ENCODE data around the gene GPR146. TPM values are rescaled to one million over a fixed set of nuclear protein-coding genes. Genes with fewer than 3 reads are reported as not detected.

The GPR146 gene
- total RNA-seq, 1 experiment from 2014 or later: 1.8 TPM

GRCh38 chr7:1019255-1019785 lies 25.0 kb upstream of the GPR146 start:
- intact Hi-C loops (cut with micrococcal nuclease; ENCODE audit: unreplicated experiment): no loop called here
- no TSS peak for BruUV-seq (replicated peaks)
- Mint-ChIP-seq H3K27ac (ENCODE audit: unreplicated experiment) (no peak overlapping the region), H3K36me3 (ENCODE audit: insufficient read depth, unreplicated experiment) (peaks cover 36% of the 10 kb centered on the region), H3K4me1 (ENCODE audit: low read depth, unreplicated experiment) (no peaks in the 10 kb centered on the region), H3K27me3 (ENCODE audit: insufficient read depth, unreplicated experiment) (no peaks in the 10 kb centered on the region), H3K9me3 (ENCODE audit: unreplicated experiment) (no peaks in the 10 kb centered on the region), H3K4me3 (ENCODE audit: unreplicated experiment) (no peak overlapping the region)
- H3K36me3 ChIP-seq (ENCODE audit: control insufficient read depth, insufficient read depth, low read length): no peaks in the 10 kb centered on the region
- H3K9me3 ChIP-seq: no peaks in the 10 kb centered on the region
- no peak overlapping the region for H3K4me3 ChIP-seq (ENCODE audit: low read depth, low read length)
- ChIA-PET POLR2A (no interaction called here), CTCF (interaction anchor here (0.7 kb wide), 1 partner anchor 49 kb away, joined by 4 read pairs; no protein-coding TSS in a partner anchor)
- no peak for TF ChIP-seq CTCF (IDR thresholded peaks at IDR 0.05; ENCODE audit: insufficient read depth in 1 of 2, low read depth in 1 of 2, low read length in 1 of 2, severe bottlenecking in 1 of 2, unreplicated experiment in 1 of 2)
- H3K27me3 ChIP-seq (replicated peaks; ENCODE audit: control insufficient read depth, insufficient read depth, low read length): no peaks in the 10 kb centered on the region
- peaks cover 10% of the 10 kb centered on the region; the same call in 1 of the 2 replicates for H3K4me1 ChIP-seq
- no peak for DNase-seq

GRCh38 chr7:1019789-1020610 lies 24.3 kb upstream of the GPR146 start:
- no peaks in the 10 kb centered on the region for H3K36me3 ChIP-seq (ENCODE audit: control insufficient read depth, insufficient read depth, low read length)
- Mint-ChIP-seq H3K36me3 (ENCODE audit: insufficient read depth, unreplicated experiment) (peaks cover 34% of the 10 kb centered on the region), H3K4me3 (ENCODE audit: unreplicated experiment) (no peak overlapping the region), H3K27ac (ENCODE audit: unreplicated experiment) (no peak overlapping the region), H3K9me3 (ENCODE audit: unreplicated experiment) (no peaks in the 10 kb centered on the region), H3K4me1 (ENCODE audit: low read depth, unreplicated experiment) (no peaks in the 10 kb centered on the region), H3K27me3 (ENCODE audit: insufficient read depth, unreplicated experiment) (no peaks in the 10 kb centered on the region)
- H3K4me3 ChIP-seq (ENCODE audit: low read depth, low read length): no peak overlapping the region
- no peaks in the 10 kb centered on the region for H3K9me3 ChIP-seq
- no peak for TF ChIP-seq CTCF (IDR thresholded peaks at IDR 0.05; ENCODE audit: insufficient read depth in 1 of 2, low read depth in 1 of 2, low read length in 1 of 2, severe bottlenecking in 1 of 2, unreplicated experiment in 1 of 2)
- CTCF ChIA-PET: interaction anchor here (0.9 kb wide), 1 partner anchor 47 kb away, joined by 3 read pairs; no protein-coding TSS in a partner anchor
- peaks cover 8% of the 10 kb centered on the region; the same call in 1 of the 2 replicates for H3K4me1 ChIP-seq
- no peak for DNase-seq
- no peaks in the 10 kb centered on the region for H3K27me3 ChIP-seq (replicated peaks; ENCODE audit: control insufficient read depth, insufficient read depth, low read length)
- intact Hi-C loops (cut with micrococcal nuclease; ENCODE audit: unreplicated experiment): no loop called here
- no TSS peak for BruUV-seq (replicated peaks)
- POLR2A ChIA-PET: interaction anchor here (0.6 kb wide), 2 partner anchors 49 to 61 kb away, joined by 8 read pairs; no protein-coding TSS in a partner anchor

DNA sequence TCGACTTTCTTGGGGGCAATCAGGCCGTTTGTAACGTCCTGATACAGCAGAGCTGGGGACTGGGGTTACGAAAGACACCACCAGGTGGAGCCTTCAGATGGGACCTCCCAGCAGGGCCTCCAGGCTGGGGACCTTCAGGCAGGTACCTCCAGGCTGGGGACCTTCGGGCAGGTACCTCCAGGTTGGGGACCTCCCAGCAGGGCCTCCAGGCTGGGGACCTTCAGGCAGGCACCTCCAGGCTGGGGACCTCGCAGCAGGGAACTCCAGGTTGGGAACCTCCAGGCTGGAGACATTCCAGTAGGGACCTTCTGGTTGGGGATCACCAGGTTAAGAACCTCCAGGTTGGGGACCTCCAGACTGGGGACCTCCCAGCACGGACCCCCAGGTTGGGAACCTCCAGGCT lies 23.5 kb upstream of the GPR146 start:
- TF ChIP-seq CTCF (IDR thresholded peaks at IDR 0.05; ENCODE audit: insufficient read depth in 1 of 2, low read depth in 1 of 2, low read length in 1 of 2, severe bottlenecking in 1 of 2, unreplicated experiment in 1 of 2): peak in 1 of 2 experiments; percentile 8
- Mint-ChIP-seq H3K27ac (ENCODE audit: unreplicated experiment) (no peak overlapping the region), H3K27me3 (ENCODE audit: insufficient read depth, unreplicated experiment) (no peaks in the 10 kb centered on the region), H3K9me3 (ENCODE audit: unreplicated experiment) (no peaks in the 10 kb centered on the region), H3K4me3 (ENCODE audit: unreplicated experiment) (no peak overlapping the region), H3K36me3 (ENCODE audit: insufficient read depth, unreplicated experiment) (peaks cover 31% of the 10 kb centered on the region), H3K4me1 (ENCODE audit: low read depth, unreplicated experiment) (no peaks in the 10 kb centered on the region)
- CTCF ChIA-PET: interaction anchor here (0.7 to 1.3 kb wide), 3 partner anchors 27 to 46 kb away, joined by 3 to 6 read pairs (median 4); no protein-coding TSS in a partner anchor
- POLR2A ChIA-PET: interaction anchor here (0.6 kb wide), 1 partner anchor 62 kb away, joined by 8 read pairs; no protein-coding TSS in a partner anchor
- H3K9me3 ChIP-seq: no peaks in the 10 kb centered on the region
- intact Hi-C loops (cut with micrococcal nuclease; ENCODE audit: unreplicated experiment): no loop called here
- no peaks in the 10 kb centered on the region for H3K27me3 ChIP-seq (replicated peaks; ENCODE audit: control insufficient read depth, insufficient read depth, low read length)
- BruUV-seq (replicated peaks): no TSS peak
- no peak for DNase-seq
- no peak overlapping the region for H3K4me3 ChIP-seq (ENCODE audit: low read depth, low read length)
- H3K4me1 ChIP-seq: no peaks in the 10 kb centered on the region
- H3K36me3 ChIP-seq (ENCODE audit: control insufficient read depth, insufficient read depth, low read length): peaks cover 5% of the 10 kb centered on the region
